Epithelial cell of esophagus (primary cell): ENCODE data around the gene MAPK9.

Experiments used
- DNase-seq: peaks from one replicate; pipeline ENCODE4 v3.0.0; 2010; ENCODE audit warnings: low read depth
- H3K4me3 ChIP-seq: 2 replicates; pipeline ENCODE4 v1.5.1; 2011; ENCODE audit warnings: mild to moderate bottlenecking, low read length, control low read depth
- TF ChIP-seq, protein P1 (sequence below): IDR thresholded peaks from 2 replicates; pipeline ENCODE4 v1.5.1; 2011; ENCODE audit warnings: low read depth, mild to moderate bottlenecking, low read length, control low read depth, inconsistent platforms; ENCODE audit not compliant: insufficient read depth; ENCODE audit errors: missing control alignments

MAPK9 gene

DNA sequence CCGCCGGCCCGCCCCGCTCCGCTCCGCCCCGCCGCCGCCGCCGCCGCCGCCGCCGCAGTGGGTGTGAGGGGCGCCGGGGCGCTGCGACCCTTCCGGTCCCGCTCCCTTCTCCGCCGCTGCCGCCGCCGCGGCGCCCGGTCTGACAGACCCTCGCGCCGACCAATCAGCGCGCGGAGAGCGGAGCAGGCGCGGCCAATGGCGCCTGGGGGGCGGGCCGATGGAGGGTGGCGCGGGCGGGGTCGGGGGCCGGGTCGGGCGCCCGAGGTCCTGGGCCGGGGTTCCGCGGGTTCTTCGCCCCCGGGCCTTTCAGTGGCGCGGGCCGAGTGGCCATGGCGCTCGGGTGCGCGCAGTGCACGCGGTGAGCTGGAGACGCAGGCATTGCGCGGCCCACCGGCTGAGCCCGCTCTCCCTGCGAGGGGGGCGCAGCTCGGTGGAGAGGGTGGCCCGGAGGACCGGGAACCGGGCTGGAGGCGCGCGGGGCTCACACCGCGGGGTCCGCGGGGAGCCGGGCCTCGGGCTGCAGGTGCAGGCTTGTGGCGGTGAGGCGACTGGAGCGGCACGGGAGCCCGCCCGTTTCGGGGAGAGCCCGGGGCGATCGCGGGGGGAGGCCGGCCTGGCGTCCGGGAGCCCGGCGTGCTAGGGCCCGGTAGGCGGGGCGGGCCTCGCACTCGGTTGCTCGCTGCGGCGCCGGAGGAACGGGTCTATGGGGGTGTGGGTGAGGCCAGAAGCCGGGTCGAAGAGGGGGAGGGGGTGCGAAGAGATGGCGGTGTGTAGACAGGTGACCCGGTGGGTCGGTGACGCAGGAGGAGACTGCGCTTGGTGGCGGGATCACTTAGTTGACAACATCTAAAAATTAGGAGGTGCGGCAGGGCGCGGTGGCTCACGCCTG is at the start of gene MAPK9:
Gene MAPK9 (minus strand): TSS at position 141 of the 889 bp plus-strand sequence. CDS start 11,522 bp downstream, outside the sequence.
- TF ChIP-seq, protein P1, sequence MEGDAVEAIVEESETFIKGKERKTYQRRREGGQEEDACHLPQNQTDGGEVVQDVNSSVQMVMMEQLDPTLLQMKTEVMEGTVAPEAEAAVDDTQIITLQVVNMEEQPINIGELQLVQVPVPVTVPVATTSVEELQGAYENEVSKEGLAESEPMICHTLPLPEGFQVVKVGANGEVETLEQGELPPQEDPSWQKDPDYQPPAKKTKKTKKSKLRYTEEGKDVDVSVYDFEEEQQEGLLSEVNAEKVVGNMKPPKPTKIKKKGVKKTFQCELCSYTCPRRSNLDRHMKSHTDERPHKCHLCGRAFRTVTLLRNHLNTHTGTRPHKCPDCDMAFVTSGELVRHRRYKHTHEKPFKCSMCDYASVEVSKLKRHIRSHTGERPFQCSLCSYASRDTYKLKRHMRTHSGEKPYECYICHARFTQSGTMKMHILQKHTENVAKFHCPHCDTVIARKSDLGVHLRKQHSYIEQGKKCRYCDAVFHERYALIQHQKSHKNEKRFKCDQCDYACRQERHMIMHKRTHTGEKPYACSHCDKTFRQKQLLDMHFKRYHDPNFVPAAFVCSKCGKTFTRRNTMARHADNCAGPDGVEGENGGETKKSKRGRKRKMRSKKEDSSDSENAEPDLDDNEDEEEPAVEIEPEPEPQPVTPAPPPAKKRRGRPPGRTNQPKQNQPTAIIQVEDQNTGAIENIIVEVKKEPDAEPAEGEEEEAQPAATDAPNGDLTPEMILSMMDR: no peak
- peak within 1 kb of the TSS; percentile 66 for H3K4me3 ChIP-seq
- DNase-seq: peak; percentile 85

DNA sequence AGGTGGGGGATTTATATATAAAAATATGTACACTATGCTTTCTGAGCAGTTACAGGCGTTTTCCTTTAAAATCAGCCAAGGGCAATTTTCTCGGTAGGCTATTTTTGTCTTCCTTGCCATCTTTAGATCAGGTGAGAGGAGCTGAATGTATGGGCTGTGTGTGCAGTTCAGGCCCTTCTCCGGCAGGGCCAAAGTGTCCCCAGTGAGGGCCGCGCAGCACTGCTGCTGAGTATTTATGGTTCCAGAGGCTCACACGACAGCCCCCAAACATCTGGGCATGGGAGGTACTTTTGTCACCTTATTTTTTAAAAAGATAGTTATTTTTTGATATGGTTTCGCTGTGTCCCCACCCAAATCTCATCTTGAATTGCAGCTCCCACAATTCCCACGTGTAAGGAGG is 49.7 kb upstream of the MAPK9 start:
- no peak for DNase-seq
- TF ChIP-seq, protein P1: no peak
- no peak overlapping the region for H3K4me3 ChIP-seq

DNA sequence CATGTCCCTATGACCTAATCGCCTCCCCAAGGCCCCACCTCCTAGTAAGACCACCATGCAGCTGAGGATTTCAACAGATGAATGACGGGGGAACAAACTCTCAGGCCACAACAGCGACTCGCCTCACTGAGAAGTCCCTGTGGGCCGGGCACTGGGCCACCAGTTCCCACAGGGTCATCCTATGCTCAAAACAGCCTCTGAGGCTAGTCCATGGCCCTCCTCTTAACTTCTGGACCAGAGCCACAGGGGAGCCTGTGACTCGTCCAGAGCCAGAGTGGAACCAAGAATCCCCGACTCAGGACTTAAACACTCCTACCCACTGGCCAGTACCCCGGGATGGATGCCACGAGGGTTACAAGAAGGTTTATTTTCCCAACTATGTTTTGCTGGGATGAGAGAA is 49.0 kb upstream of the MAPK9 start:
- TF ChIP-seq, protein P1: no peak
- DNase-seq: no peak
- no peak overlapping the region for H3K4me3 ChIP-seq

DNA sequence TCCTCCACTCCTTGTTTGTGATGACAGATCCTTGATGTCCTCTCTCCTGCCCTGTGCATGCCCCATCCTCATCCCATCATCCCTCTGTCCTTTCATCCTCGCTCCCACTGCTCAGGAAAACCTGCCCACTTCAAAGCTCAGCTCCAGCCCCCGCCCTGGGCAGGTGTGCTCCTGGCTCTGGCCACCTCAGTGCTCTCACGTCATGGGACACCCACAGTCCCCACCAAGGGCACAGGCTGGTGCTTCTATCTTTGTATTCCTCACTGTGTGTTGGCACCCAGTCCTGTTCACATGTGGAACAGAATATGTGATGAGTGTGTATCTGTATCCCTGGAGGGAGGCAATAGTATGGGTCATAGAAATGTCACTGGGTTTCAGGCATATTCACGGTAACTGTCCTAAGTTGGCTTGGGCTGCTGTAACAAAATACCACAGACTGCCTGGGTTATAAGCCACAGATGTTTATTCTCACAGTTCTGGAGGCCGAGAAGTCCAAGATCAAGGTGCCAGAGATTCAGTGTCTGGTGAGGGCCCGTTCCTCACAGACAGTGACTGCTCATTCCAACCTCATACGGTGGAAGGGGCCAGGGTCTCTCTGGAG is 47.8 kb upstream of the MAPK9 start:
- H3K4me3 ChIP-seq: no peak overlapping the region
- TF ChIP-seq, protein P1: no peak
- no peak for DNase-seq

DNA sequence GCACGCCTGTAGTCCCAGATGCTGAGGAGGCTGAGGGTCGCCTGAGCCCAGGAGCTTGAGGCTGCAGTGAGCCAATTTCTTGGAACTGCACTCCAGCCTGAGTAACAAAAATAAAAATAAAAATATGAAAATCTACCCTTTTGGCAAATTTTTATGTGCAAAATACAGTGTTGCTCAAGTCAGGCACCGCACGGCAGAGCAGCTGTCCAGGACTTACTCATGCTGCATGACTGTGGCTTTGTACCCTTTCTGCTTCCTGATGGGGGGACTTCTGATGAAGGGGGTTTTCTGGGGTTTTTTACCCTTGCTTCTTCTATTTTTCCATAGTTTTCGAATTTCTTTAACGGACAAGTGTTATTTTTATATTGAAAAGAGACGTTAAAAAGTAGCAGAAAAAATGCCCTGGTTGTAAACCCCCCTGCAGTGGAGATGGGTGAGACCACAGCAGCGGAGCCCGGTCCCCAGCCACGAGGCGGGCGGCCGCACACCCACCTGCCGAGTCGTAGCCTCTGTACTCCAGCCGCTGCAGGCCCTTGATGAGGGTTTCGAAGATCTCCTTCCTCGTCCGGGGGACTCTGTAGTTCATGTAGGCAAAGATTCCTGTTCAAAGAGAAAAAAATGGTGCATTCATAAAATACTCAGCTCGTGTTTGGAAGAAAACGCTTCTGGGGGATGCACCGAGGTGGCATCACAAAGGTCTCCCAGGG is 46.3 kb upstream of the MAPK9 start:
- TF ChIP-seq, protein P1: no peak
- no peak overlapping the region for H3K4me3 ChIP-seq
- no peak for DNase-seq

DNA sequence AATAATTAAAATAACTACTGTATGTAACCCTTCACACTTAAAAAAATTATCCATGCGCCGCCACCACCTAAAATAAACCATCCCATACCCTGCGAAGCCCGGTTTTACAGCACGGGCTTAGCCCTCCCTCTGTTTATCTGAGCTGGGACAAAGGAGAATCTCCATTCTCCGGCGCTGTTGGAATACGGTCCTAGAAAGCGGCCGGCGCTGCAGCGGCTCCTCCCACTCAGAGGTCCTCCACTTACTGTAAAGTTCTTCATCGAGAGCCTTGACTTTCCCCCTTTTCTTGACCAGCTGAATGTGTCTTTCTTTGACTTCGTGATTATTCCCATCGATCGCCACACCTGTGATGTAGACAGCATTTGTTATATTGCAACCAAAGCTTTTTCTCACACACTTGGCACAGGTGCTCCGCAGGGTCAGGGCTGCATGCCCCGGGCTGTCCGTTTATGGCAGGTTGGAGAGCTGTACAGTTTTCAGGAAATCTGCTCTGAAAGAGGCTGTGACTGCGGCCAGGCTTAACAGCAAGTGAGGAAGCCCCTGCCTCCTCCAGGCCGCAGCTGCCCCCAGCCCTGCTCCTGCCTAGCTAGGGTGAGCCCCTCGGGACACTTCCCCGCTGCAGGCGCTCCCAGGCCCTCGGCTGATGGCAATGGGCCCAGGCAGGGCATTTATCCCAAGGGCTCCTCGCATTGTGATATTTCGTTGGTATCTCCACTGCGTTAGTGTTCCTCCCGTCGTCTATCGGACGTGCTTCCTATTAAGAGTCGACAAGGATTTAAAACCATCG is 44.5 kb upstream of the MAPK9 start:
- no peak for DNase-seq
- no peak overlapping the region for H3K4me3 ChIP-seq
- TF ChIP-seq, protein P1: no peak
